ENCODE data around the gene OXNAD1.
A peak's percentile ranks its signal among the peaks of the same experiment; 100 is the strongest.

Gene OXNAD1

DNA sequence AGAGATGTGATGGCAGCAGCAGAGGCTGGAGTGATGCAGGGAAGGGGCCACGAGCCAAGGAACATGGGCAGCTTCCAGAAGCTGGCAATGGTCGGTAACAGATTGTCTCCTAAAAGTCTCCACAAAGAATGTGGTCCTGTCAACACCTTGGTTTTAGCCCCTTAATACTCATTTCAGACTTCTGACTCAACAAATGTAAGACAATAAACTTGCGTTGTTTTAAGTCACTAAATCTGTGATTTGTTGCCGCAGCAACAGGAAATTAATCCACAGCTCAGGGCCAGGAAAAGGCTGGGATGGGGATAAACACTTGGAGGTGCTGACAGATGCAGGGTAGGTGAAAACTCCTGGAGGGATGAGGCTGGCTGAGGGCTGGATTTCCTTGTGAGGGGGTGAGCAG lies 69.9 kb downstream of the OXNAD1 start:
- DNase-seq, result no peak

DNA sequence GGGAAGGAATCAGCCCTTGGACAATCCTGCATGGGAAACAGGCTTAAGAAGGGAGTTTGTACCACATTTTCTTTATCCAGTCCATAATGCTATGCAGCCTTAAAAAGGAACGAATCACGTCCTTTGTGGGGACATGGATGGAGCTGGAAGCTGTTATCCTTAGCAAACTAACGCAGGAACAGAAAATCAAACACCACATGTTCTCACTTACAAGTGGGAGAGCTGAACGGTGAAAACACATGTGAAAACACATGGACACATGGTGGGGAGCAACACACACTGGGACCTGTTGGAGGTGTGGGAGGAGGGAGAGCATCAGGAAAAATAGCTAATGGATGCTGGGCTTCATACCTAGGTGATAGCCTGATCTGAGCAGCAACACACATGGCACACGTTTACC lies 70.3 kb downstream of the OXNAD1 start:
- no peak for DNase-seq

DNA sequence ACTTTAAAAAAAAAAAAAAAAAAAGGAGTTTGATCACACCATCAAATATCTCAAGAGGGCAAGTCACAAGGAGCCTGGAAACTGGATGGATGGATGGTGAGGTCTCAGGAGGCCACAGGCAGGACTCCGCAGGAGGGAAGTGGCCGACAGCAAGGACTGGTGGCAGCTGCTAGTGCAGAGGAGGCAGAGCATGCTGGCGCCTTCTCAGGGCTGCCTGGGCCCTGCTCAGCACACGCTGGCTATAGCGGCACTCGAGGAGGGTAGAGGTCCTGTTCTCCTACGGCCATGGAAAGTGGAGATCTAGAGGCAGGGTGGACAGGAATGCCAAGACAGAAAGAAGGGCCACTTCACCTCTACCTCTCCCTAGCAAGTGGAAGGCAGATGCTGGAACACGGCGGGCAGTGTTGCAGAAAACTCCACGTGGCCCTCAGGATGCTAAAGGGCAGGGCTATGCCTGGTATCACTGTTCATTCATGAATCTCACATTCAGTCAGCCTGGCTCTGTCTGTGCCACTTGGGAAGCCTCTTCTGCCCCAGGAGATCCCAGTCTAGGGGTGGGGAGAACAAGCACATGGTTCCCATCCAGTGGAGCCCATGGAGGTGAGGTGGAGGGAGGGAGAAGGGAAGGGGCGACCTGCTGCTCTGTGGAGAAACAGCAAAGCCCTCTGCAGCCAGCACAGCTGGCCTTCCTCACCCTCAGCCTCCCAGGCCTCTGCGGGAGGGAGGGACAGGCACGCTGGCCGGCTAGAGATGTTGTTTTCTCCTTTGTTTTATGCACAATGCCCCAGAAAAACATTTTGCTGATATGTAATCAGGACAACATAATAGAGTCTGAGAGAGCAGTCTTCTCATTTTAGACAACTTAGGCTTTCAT lies 71.0 kb downstream of the OXNAD1 start:
- no peak for DNase-seq

DNA sequence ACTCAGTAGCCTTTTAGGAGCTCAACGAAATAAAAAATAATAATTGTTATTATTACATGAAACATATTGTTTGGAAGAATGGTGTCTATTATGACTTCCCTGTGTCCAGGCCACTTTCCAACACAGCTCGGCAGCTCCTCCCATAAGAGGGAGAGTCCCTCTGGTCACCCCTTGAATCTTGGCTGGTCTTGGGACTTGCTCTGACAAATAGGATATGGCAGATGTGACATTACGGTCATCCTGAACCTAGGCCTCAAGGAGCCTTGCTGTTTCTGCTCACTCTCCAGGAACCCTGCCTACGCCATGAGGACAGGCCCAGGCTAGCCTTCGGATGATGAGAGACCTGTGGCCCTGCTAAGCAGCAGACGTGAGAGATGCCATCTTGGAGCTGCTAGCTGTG lies 71.8 kb downstream of the OXNAD1 start:
- no peak for DNase-seq

DNA sequence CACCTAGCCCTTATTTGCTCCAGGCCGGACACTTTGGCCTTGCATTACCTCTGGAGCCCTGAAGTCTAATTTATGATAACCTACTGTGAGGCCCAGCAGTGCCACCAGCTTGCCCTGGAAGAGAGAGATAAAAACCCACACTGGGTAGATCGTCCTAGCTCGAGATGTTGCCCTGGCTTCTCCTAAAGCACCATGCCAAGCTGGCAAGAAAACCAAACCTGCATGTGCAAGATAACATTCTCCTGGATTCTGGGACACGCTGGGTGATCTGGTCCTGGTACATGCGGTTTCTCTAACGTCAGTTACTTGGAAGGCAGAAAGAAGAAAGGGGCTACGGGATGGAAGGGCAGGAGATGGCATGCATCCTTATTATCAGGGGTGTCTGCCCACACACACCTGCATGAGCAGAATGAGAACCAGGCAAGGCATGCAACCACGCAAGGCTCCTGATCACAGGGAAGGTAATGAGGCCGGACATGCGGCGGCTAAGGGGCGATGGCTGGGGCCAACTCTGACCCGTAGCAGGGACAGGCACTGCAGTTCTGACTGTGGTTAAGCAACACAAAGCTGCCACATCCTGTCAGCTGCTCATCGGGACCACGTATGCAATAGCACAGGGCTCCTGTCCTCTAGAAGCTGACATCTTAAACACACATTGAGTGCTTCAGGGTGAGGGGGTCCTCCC lies 73.0 kb downstream of the OXNAD1 start:
- peak; percentile 25 to 26 for DNase-seq

DNA sequence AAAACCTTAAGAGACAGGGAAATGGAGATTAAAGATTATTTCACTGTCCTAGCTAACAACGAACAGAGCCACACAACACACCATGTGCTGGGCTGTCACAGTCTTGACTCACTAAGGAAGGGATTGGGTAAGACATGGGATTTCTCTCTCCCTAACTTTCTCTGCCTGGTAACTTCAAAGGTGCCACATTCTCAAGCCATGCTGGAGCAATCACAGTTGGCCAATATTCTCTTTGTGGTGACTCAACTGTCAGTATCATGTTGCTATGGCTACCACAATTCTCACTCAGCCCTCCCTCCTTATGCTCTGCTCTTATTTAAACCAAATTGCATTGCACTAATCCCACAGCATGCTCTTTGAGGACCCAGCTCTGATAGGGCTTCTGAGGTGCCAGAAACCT lies 74.0 kb downstream of the OXNAD1 start:
- no peak for DNase-seq

DNA sequence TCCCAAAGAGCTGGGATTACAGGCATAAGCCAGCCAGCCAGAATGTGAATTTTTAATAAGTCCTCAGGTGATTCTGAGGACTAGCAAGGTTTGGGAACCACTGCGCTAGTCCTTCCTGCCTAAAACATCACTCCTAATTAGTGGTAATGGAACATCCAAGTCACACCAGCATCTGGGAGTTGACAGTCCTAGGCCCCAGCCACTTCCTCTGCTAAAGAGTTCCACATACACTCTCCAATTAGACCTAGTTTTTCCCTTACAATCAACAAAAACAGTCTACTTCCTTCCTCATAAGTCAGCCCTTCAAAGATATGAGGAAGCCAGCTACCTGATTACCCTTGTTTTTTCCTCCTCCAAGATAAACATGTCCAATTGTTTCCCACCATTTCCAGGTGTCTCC lies 78.1 kb downstream of the OXNAD1 start:
- no peak for DNase-seq

DNA sequence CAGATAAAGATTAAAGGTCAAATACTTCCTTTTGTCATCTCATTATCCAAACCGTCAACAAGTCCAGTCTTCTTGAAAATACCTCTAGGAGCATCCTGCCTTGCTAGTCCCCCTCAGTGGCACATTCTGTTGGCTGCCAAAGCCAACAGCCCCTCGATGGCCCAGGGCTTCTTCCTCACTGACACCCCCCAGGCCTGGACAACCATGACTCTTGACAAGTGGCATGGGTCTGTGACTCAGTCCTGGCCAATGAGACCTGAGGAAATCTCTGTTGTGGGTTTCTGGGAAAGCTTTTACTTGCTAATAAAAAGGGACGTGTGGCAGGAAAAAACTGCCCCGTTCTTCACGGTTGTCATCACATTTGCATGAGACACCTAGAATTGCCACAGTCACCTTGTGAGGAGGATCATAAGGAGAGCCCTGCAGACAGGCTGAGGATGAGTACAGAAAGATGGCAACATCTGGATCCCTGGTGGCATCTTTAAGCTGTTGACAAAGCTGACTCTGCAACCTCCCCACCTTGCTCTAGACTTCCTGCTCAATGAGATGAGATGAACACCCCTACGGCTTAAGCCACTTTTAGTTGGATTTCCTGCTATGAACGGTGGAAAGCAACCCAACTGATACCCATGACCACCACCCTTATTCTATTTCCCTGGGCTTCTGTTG lies 81.5 kb downstream of the OXNAD1 start:
- no peak for DNase-seq

DNA sequence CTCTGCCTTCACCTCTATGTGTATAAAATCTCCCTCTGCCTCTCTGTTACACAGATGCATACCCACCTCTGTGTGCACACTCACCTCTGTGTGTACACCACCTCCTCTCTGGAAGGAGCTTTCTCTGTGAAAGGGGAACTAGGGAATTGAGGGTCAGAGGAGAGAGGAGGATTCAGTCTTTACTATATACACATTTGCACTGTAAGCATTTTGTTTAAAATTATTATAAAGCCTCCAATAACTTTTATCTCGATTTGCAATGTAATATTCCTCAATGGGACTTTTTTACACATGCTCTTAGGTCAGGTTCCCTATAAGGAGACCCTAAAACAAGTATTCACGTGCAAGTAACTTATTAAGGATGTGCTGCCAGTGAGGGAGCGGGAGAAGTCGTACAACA lies 82.5 kb downstream of the OXNAD1 start:
- DNase-seq, result no peak

DNA sequence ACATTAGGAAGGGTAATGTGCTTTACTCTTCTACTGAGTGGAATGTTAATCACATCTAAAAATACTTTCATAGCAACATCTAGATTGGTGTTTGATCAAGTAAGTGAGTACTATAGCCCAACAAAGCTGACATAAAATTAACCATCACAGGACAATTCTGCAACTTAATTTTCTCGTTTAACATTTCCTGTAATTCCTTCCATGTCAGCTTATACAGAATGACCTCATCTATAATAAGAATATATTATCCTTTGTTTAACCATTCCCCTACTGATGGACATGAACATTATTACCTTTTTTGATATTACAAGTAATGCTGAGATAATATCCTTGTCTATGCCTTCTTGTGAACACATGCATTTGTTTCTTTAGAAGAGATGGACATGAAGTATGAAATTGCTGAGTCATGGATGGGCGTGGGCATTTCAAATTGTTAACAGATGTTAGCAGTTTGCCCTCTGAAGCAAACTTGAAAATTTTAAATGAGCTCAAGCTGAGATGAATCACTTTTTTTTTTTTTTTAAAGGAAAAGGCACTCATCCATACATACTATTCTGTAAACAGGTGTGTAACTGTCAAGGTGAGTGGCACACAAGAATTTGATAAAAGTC lies 85.1 kb downstream of the OXNAD1 start:
- DNase-seq, result no peak

DNA sequence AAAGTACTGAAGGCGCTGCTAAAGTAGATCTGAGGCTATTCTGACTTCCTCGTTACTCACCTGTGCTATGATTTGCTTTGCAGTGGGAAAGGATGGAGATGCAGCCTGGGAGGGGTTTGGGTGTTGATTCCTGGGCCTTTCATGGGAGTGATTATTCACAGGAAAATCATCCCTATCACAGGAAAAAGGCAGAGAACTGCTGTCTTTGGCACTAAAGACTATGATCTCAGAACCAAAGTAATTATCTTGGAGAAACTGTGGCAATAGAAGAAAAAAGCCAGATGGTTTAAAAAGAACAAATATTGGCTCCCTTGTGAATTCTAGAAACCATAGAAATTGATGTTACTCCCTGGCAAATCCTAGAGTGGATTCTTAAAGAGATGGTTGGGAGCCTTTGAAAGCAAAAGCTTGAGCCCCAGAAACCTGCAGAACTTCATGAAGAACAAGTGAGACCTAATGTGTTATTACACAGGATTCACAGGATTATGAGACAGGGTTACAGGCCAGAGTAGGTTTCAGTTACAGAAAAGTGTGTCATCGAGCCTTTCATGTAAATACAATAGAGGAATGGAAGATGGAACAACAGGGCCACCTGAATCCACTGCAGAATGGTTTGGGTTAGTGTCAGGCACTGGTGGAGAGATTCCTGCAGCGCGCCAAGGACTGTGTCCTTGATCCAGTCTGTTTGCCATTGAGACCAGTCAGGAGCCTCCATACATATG lies 85.7 kb downstream of the OXNAD1 start:
- no peak for DNase-seq

DNA sequence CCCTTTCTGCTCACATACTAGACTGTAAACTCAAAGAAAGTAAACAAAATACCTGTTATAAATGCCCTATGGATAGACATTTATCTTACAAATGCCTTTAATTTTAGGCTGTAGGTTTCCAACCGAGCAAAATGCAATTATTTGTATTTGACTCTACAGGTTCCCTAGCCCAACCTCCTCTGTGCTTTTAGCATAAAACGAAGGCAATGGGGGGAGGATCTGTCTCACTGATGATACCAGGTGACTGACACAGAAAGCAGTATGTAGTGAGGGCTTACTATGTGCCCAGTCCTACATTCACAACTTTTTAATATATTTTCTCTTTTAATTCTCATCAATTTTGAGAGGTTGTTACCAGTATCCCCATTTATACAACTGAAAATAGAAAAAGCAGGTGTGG lies 87.4 kb downstream of the OXNAD1 start:
- no peak for DNase-seq

DNA sequence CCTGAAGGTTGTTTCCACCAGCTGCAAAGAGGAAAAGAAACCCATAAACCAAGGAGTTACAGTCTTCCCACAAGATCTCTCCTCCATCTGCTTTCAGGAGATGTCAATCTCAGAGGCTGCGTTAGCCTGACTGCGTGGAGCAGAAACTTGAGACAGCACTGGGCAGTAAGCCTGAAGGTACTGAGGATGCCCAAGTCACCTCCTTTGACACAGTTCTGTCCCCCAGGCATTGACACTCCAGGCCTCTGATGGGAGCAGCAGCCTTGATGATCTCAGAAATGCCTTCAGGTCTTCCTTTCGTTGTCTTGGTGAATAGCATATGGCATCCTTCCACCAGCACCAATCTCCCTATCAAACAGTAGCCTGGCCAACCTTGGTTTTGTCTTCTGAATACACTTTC lies 89.3 kb downstream of the OXNAD1 start:
- no peak for DNase-seq
